Measurements from ENCODE around the gene SHANK3. TPM values are rescaled to one million over a fixed set of nuclear protein-coding genes. Genes with fewer than 3 reads are reported as not detected.

SHANK3 gene
- total RNA-seq, 1 donor from 2014 or later: 13.1 TPM

- H3K27me3 Mint-ChIP-seq: peaks cover 26% of the 10 kb centered on the region
- peak; percentile 50 for DNase-seq (ENCODE audit: extremely low spot score, unreplicated experiment)
- H3K27ac Mint-ChIP-seq: no peak overlapping the region
- no peaks in the 10 kb centered on the region for H3K36me3 Mint-ChIP-seq
- H3K9me3 Mint-ChIP-seq: no peaks in the 10 kb centered on the region
- H3K4me1 Mint-ChIP-seq (ENCODE audit: unreplicated experiment): peaks cover 13% of the 10 kb centered on the region
- H3K4me3 Mint-ChIP-seq: peak overlapping the region; percentile 85
- TF ChIP-seq CTCF (conservative IDR thresholded peaks at IDR 0.05): no peak
Measured at GRCh38 chr22:50676180-50676636, 3.6 kb downstream of the SHANK3 start.

GRCh38 chr22:50676661-50677492, 4.3 kb downstream of the SHANK3 start:
- TF ChIP-seq CTCF (conservative IDR thresholded peaks at IDR 0.05): no peak
- peaks cover 13% of the 10 kb centered on the region for H3K4me1 Mint-ChIP-seq (ENCODE audit: unreplicated experiment)
- no peaks in the 10 kb centered on the region for H3K9me3 Mint-ChIP-seq
- H3K36me3 Mint-ChIP-seq: no peaks in the 10 kb centered on the region
- peak overlapping the region; percentile 85 for H3K4me3 Mint-ChIP-seq
- peak; percentile 66 for DNase-seq (ENCODE audit: extremely low spot score, unreplicated experiment)
- H3K27me3 Mint-ChIP-seq: peaks cover 19% of the 10 kb centered on the region
- no peak overlapping the region for H3K27ac Mint-ChIP-seq

- no peaks in the 10 kb centered on the region for H3K9me3 Mint-ChIP-seq
- no peaks in the 10 kb centered on the region for H3K36me3 Mint-ChIP-seq
- H3K27ac Mint-ChIP-seq: no peak overlapping the region
- peaks cover 18% of the 10 kb centered on the region for H3K27me3 Mint-ChIP-seq
- DNase-seq (ENCODE audit: extremely low spot score, unreplicated experiment): peak; percentile 55
- no peak overlapping the region for H3K4me3 Mint-ChIP-seq
- H3K4me1 Mint-ChIP-seq (ENCODE audit: unreplicated experiment): peaks cover 13% of the 10 kb centered on the region
- TF ChIP-seq CTCF (conservative IDR thresholded peaks at IDR 0.05): no peak
Measured at GRCh38 chr22:50677493-50678217, 5.0 kb downstream of the SHANK3 start.

- TF ChIP-seq CTCF (conservative IDR thresholded peaks at IDR 0.05): no peak
- peaks cover 9% of the 10 kb centered on the region for H3K4me1 Mint-ChIP-seq (ENCODE audit: unreplicated experiment)
- H3K27ac Mint-ChIP-seq: no peak overlapping the region
- no peaks in the 10 kb centered on the region for H3K9me3 Mint-ChIP-seq
- no peak overlapping the region for H3K4me3 Mint-ChIP-seq
- peaks cover 14% of the 10 kb centered on the region for H3K27me3 Mint-ChIP-seq
- no peak for DNase-seq (ENCODE audit: extremely low spot score, unreplicated experiment)
- H3K36me3 Mint-ChIP-seq: peaks cover 5% of the 10 kb centered on the region
Measured at GRCh38 chr22:50678218-50678650, 5.6 kb downstream of the SHANK3 start.

- no peak for TF ChIP-seq CTCF (conservative IDR thresholded peaks at IDR 0.05)
- no peaks in the 10 kb centered on the region for H3K9me3 Mint-ChIP-seq
- no peak overlapping the region for H3K4me3 Mint-ChIP-seq
- H3K27ac Mint-ChIP-seq: no peak overlapping the region
- peaks cover 9% of the 10 kb centered on the region for H3K4me1 Mint-ChIP-seq (ENCODE audit: unreplicated experiment)
- peaks cover 15% of the 10 kb centered on the region for H3K27me3 Mint-ChIP-seq
- H3K36me3 Mint-ChIP-seq: peaks cover 5% of the 10 kb centered on the region
- DNase-seq (ENCODE audit: extremely low spot score, unreplicated experiment): peak; percentile 66
Measured at GRCh38 chr22:50678651-50679521, 6.3 kb downstream of the SHANK3 start.
